ENCODE measurements around the gene CDADC1. TPM values are rescaled to one million over a fixed set of nuclear protein-coding genes. Genes with fewer than 3 reads are reported as not detected.

The CDADC1 gene
- polyA plus RNA-seq, 2 donors: 2.5 to 2.7 TPM

GRCh38 chr13:49234741-49235140 is 13.0 kb upstream of the CDADC1 start:
- Histone ChIP-seq H3K27ac (ENCODE audit: low read depth in 2 of 2, low read length in 1 of 2) (no peak overlapping the region), H3K4me1 (ENCODE audit: control insufficient read depth in 2 of 2, insufficient read depth in 2 of 2, low read length in 1 of 2) (no peaks in the 10 kb centered on the region), H3K36me3 (ENCODE audit: control insufficient read depth in 2 of 2, insufficient read depth in 2 of 2, low read length in 1 of 2) (no peaks in the 10 kb centered on the region), H3K27me3 (ENCODE audit: control insufficient read depth in 1 of 2, insufficient read depth in 2 of 2, low read length in 2 of 2) (no peaks in the 10 kb centered on the region), H3K4me3 (ENCODE audit: low read depth in 1 of 2, low read length in 2 of 2) (no peak overlapping the region), H3K9me3 (ENCODE audit: control insufficient read depth in 2 of 2, insufficient read depth in 1 of 2, low read depth in 1 of 2, low read length in 1 of 2) (no peaks in the 10 kb centered on the region)
- 88 to 94% methylated on average over 3 of the region's 3 CpGs for WGBS, 2 donors

GRCh38 chr13:49235856-49236431 is 11.8 kb upstream of the CDADC1 start:
- no peak overlapping the region for H3K4me3 ChIP-seq (ENCODE audit: low read depth in 1 of 2, low read length in 2 of 2)
- H3K9me3 ChIP-seq (ENCODE audit: control insufficient read depth in 2 of 2, insufficient read depth in 1 of 2, low read depth in 1 of 2, low read length in 1 of 2): no peaks in the 10 kb centered on the region
- no peaks in the 10 kb centered on the region for H3K4me1 ChIP-seq (ENCODE audit: control insufficient read depth in 2 of 2, insufficient read depth in 2 of 2, low read length in 1 of 2)
- H3K27me3 ChIP-seq (ENCODE audit: control insufficient read depth in 1 of 2, insufficient read depth in 2 of 2, low read length in 2 of 2): no peaks in the 10 kb centered on the region
- 86 to 89% methylated on average over 6 of the region's 6 CpGs for WGBS, 2 donors
- H3K36me3 ChIP-seq (ENCODE audit: control insufficient read depth in 2 of 2, insufficient read depth in 2 of 2, low read length in 1 of 2): no peaks in the 10 kb centered on the region
- H3K27ac ChIP-seq (ENCODE audit: low read depth in 2 of 2, low read length in 1 of 2): no peak overlapping the region

GRCh38 chr13:49238621-49239020 is 9.1 kb upstream of the CDADC1 start:
- no peak overlapping the region for H3K27ac ChIP-seq (ENCODE audit: low read depth in 2 of 2, low read length in 1 of 2)
- 96 to 100% methylated on average over 2 of the region's 2 CpGs for WGBS, 2 donors
- no peaks in the 10 kb centered on the region for H3K4me1 ChIP-seq (ENCODE audit: control insufficient read depth in 2 of 2, insufficient read depth in 2 of 2, low read length in 1 of 2)
- H3K27me3 ChIP-seq (ENCODE audit: control insufficient read depth in 1 of 2, insufficient read depth in 2 of 2, low read length in 2 of 2): no peaks in the 10 kb centered on the region
- H3K36me3 ChIP-seq (ENCODE audit: control insufficient read depth in 2 of 2, insufficient read depth in 2 of 2, low read length in 1 of 2): no peaks in the 10 kb centered on the region
- H3K4me3 ChIP-seq (ENCODE audit: low read depth in 1 of 2, low read length in 2 of 2): no peak overlapping the region
- H3K9me3 ChIP-seq (ENCODE audit: control insufficient read depth in 2 of 2, insufficient read depth in 1 of 2, low read depth in 1 of 2, low read length in 1 of 2): peaks cover 0 to 3% of the 10 kb centered on the region in 2 donors

GRCh38 chr13:49240017-49240416 is 7.7 kb upstream of the CDADC1 start:
- Histone ChIP-seq H3K4me1 (ENCODE audit: control insufficient read depth in 2 of 2, insufficient read depth in 2 of 2, low read length in 1 of 2) (no peaks in the 10 kb centered on the region), H3K27me3 (ENCODE audit: control insufficient read depth in 1 of 2, insufficient read depth in 2 of 2, low read length in 2 of 2) (no peaks in the 10 kb centered on the region), H3K9me3 (ENCODE audit: control insufficient read depth in 2 of 2, insufficient read depth in 1 of 2, low read depth in 1 of 2, low read length in 1 of 2) (peaks cover 0 to 3% of the 10 kb centered on the region in 2 donors), H3K4me3 (ENCODE audit: low read depth in 1 of 2, low read length in 2 of 2) (no peak overlapping the region), H3K27ac (ENCODE audit: low read depth in 2 of 2, low read length in 1 of 2) (no peak overlapping the region), H3K36me3 (ENCODE audit: control insufficient read depth in 2 of 2, insufficient read depth in 2 of 2, low read length in 1 of 2) (no peaks in the 10 kb centered on the region)
- 43 to 47% methylated on average over 4 of the region's 4 CpGs for WGBS, 2 donors

GRCh38 chr13:49241296-49241695 is 6.4 kb upstream of the CDADC1 start:
- H3K27me3 ChIP-seq (ENCODE audit: control insufficient read depth in 1 of 2, insufficient read depth in 2 of 2, low read length in 2 of 2): no peaks in the 10 kb centered on the region
- H3K36me3 ChIP-seq (ENCODE audit: control insufficient read depth in 2 of 2, insufficient read depth in 2 of 2, low read length in 1 of 2): no peaks in the 10 kb centered on the region
- no peak overlapping the region for H3K27ac ChIP-seq (ENCODE audit: low read depth in 2 of 2, low read length in 1 of 2)
- peaks cover 0 to 3% of the 10 kb centered on the region in 2 donors for H3K9me3 ChIP-seq (ENCODE audit: control insufficient read depth in 2 of 2, insufficient read depth in 1 of 2, low read depth in 1 of 2, low read length in 1 of 2)
- H3K4me3 ChIP-seq (ENCODE audit: low read depth in 1 of 2, low read length in 2 of 2): no peak overlapping the region
- 93% methylated on average over 7 of the region's 7 CpGs for WGBS, 2 donors
- no peaks in the 10 kb centered on the region for H3K4me1 ChIP-seq (ENCODE audit: control insufficient read depth in 2 of 2, insufficient read depth in 2 of 2, low read length in 1 of 2)

GRCh38 chr13:49245101-49245500 is 2.6 kb upstream of the CDADC1 start:
- Histone ChIP-seq H3K4me1 (ENCODE audit: control insufficient read depth in 2 of 2, insufficient read depth in 2 of 2, low read length in 1 of 2) (no peaks in the 10 kb centered on the region), H3K27me3 (ENCODE audit: control insufficient read depth in 1 of 2, insufficient read depth in 2 of 2, low read length in 2 of 2) (no peaks in the 10 kb centered on the region), H3K9me3 (ENCODE audit: control insufficient read depth in 2 of 2, insufficient read depth in 1 of 2, low read depth in 1 of 2, low read length in 1 of 2) (peaks cover 0 to 3% of the 10 kb centered on the region in 2 donors), H3K4me3 (ENCODE audit: low read depth in 1 of 2, low read length in 2 of 2) (no peak overlapping the region), H3K27ac (ENCODE audit: low read depth in 2 of 2, low read length in 1 of 2) (no peak overlapping the region), H3K36me3 (ENCODE audit: control insufficient read depth in 2 of 2, insufficient read depth in 2 of 2, low read length in 1 of 2) (no peaks in the 10 kb centered on the region)

- Histone ChIP-seq H3K27ac (ENCODE audit: low read depth in 2 of 2, low read length in 1 of 2) (peak overlapping the region; percentile 79 to 93), H3K27me3 (ENCODE audit: control insufficient read depth in 1 of 2, insufficient read depth in 2 of 2, low read length in 2 of 2) (no peaks in the 10 kb centered on the region), H3K9me3 (ENCODE audit: control insufficient read depth in 2 of 2, insufficient read depth in 1 of 2, low read depth in 1 of 2, low read length in 1 of 2) (peaks cover 0 to 3% of the 10 kb centered on the region in 2 donors), H3K4me1 (ENCODE audit: control insufficient read depth in 2 of 2, insufficient read depth in 2 of 2, low read length in 1 of 2) (no peaks in the 10 kb centered on the region), H3K4me3 (ENCODE audit: low read depth in 1 of 2, low read length in 2 of 2) (peak overlapping the region; percentile 79 to 92), H3K36me3 (ENCODE audit: control insufficient read depth in 2 of 2, insufficient read depth in 2 of 2, low read length in 1 of 2) (no peaks in the 10 kb centered on the region)
- 24 to 25% methylated on average over 4 of the region's 4 CpGs for WGBS, 2 donors
Observed at GRCh38 chr13:49246850-49247642, 679 bp upstream of the CDADC1 start.

- Histone ChIP-seq H3K27me3 (ENCODE audit: control insufficient read depth in 1 of 2, insufficient read depth in 2 of 2, low read length in 2 of 2) (no peaks in the 10 kb centered on the region), H3K9me3 (ENCODE audit: control insufficient read depth in 2 of 2, insufficient read depth in 1 of 2, low read depth in 1 of 2, low read length in 1 of 2) (no peaks in the 10 kb centered on the region), H3K4me3 (ENCODE audit: low read depth in 1 of 2, low read length in 2 of 2) (peak overlapping the region; percentile 79 to 92), H3K27ac (ENCODE audit: low read depth in 2 of 2, low read length in 1 of 2) (peak overlapping the region; percentile 79 to 93), H3K4me1 (ENCODE audit: control insufficient read depth in 2 of 2, insufficient read depth in 2 of 2, low read length in 1 of 2) (no peaks in the 10 kb centered on the region), H3K36me3 (ENCODE audit: control insufficient read depth in 2 of 2, insufficient read depth in 2 of 2, low read length in 1 of 2) (no peaks in the 10 kb centered on the region)
- WGBS, 2 donors: 6 to 8% methylated on average over 6 of the region's 6 CpGs
Observed at GRCh38 chr13:49248622-49249002, 887 bp downstream of the CDADC1 start.

- no peaks in the 10 kb centered on the region for H3K9me3 ChIP-seq (ENCODE audit: control insufficient read depth in 2 of 2, insufficient read depth in 1 of 2, low read depth in 1 of 2, low read length in 1 of 2)
- no peak overlapping the region for H3K27ac ChIP-seq (ENCODE audit: low read depth in 2 of 2, low read length in 1 of 2)
- 77 to 80% methylated on average over 5 of the region's 5 CpGs for WGBS, 2 donors
- no peaks in the 10 kb centered on the region for H3K27me3 ChIP-seq (ENCODE audit: control insufficient read depth in 1 of 2, insufficient read depth in 2 of 2, low read length in 2 of 2)
- no peak overlapping the region for H3K4me3 ChIP-seq (ENCODE audit: low read depth in 1 of 2, low read length in 2 of 2)
- peaks cover 2 to 8% of the 10 kb centered on the region in 2 donors for H3K36me3 ChIP-seq (ENCODE audit: control insufficient read depth in 2 of 2, insufficient read depth in 2 of 2, low read length in 1 of 2)
- no peaks in the 10 kb centered on the region for H3K4me1 ChIP-seq (ENCODE audit: control insufficient read depth in 2 of 2, insufficient read depth in 2 of 2, low read length in 1 of 2)
Observed at GRCh38 chr13:49251326-49251725, 3.6 kb downstream of the CDADC1 start.

- Histone ChIP-seq H3K36me3 (ENCODE audit: control insufficient read depth in 2 of 2, insufficient read depth in 2 of 2, low read length in 1 of 2) (peaks cover 2 to 8% of the 10 kb centered on the region in 2 donors), H3K4me1 (ENCODE audit: control insufficient read depth in 2 of 2, insufficient read depth in 2 of 2, low read length in 1 of 2) (no peaks in the 10 kb centered on the region), H3K9me3 (ENCODE audit: control insufficient read depth in 2 of 2, insufficient read depth in 1 of 2, low read depth in 1 of 2, low read length in 1 of 2) (no peaks in the 10 kb centered on the region), H3K4me3 (ENCODE audit: low read depth in 1 of 2, low read length in 2 of 2) (no peak overlapping the region), H3K27ac (ENCODE audit: low read depth in 2 of 2, low read length in 1 of 2) (no peak overlapping the region), H3K27me3 (ENCODE audit: control insufficient read depth in 1 of 2, insufficient read depth in 2 of 2, low read length in 2 of 2) (no peaks in the 10 kb centered on the region)
- 95 to 97% methylated on average over 1 of the region's 1 CpG for WGBS, 2 donors
Observed at GRCh38 chr13:49253310-49253709, 5.6 kb downstream of the CDADC1 start.

All from esophagus (tissue), 2 donors.